NCI-H1092 (cell line): Measurements from ENCODE around the gene GRIN2B.

ENCODE experiments used
- DNase-seq: peaks from one replicate; lab custom pipeline; 2025; lab: John Stamatoyannopoulos, UW

GRIN2B gene

GRCh38 chr12:13981296-13981962 lies at the start of gene GRIN2B:
Gene GRIN2B (minus strand): TSS chr12:13981602. CDS start chr12:13866208, 115,394 bp downstream.
- DNase-seq, result no peak

GRCh38 chr12:14026537-14026936 lies 45.1 kb upstream of the GRIN2B start:
- no peak for DNase-seq

- no peak for DNase-seq
Measured at GRCh38 chr12:14024591-14024990, 43.2 kb upstream of the GRIN2B start.

GRCh38 chr12:14018080-14018479 lies 36.7 kb upstream of the GRIN2B start:
- DNase-seq, result no peak

GRCh38 chr12:14010989-14011388 lies 29.6 kb upstream of the GRIN2B start:
- DNase-seq, result no peak

GRCh38 chr12:14007639-14008038 lies 26.2 kb upstream of the GRIN2B start:
- DNase-seq, result no peak

- DNase-seq, result no peak
Measured at GRCh38 chr12:13992585-13992984, 11.2 kb upstream of the GRIN2B start.

GRCh38 chr12:13992106-13992505 lies 10.7 kb upstream of the GRIN2B start:
- DNase-seq, result no peak

- no peak for DNase-seq
Measured at GRCh38 chr12:13986031-13986430, 4.6 kb upstream of the GRIN2B start.

- DNase-seq, result no peak
Measured at GRCh38 chr12:13981990-13982389, 588 bp upstream of the GRIN2B start.

GRCh38 chr12:13980538-13981295 lies 685 bp downstream of the GRIN2B start:
- no peak for DNase-seq

- DNase-seq, result no peak
Measured at GRCh38 chr12:13979772-13980378, 1.5 kb downstream of the GRIN2B start.

GRCh38 chr12:13978876-13979275 lies 2.5 kb downstream of the GRIN2B start:
- no peak for DNase-seq

- DNase-seq, result no peak
Measured at GRCh38 chr12:13976880-13977279, 4.5 kb downstream of the GRIN2B start.

- DNase-seq, result no peak
Measured at GRCh38 chr12:13976028-13976584, 5.3 kb downstream of the GRIN2B start.

GRCh38 chr12:13973996-13974395 lies 7.4 kb downstream of the GRIN2B start:
- peak; percentile 63 for DNase-seq

- DNase-seq, result no peak
Measured at GRCh38 chr12:13970803-13971202, 10.6 kb downstream of the GRIN2B start.

- DNase-seq, result no peak
Measured at GRCh38 chr12:13968281-13968680, 13.1 kb downstream of the GRIN2B start.

- DNase-seq, result no peak
Measured at GRCh38 chr12:13964666-13965065, 16.7 kb downstream of the GRIN2B start.

- DNase-seq, result no peak
Measured at GRCh38 chr12:13962699-13963098, 18.7 kb downstream of the GRIN2B start.

- DNase-seq, result no peak
Measured at GRCh38 chr12:13961971-13962370, 19.4 kb downstream of the GRIN2B start.

GRCh38 chr12:13959131-13959723 lies 22.2 kb downstream of the GRIN2B start:
- no peak for DNase-seq
